ENCODE measurements around the gene MYPOP. TPM values are rescaled to one million over a fixed set of nuclear protein-coding genes. Genes with fewer than 3 reads are reported as not detected.
"Not testable (repeated sequence)": the region's sequence is repeated elsewhere in the genome, so short reads cannot be mapped to it uniquely, and the experiment has no call there.

The MYPOP gene
- total RNA-seq, 1 donor from 2014 or later = 0.82 TPM

GRCh38 chr19:45884682-45885555, 17.5 kb downstream of the MYPOP start:
- DNase-seq (ENCODE audit: low spot score in 2 of 2) = no peak
- no peak for FAIRE-seq

GRCh38 chr19:45883881-45884681, 18.3 kb downstream of the MYPOP start:
- FAIRE-seq (no peak), DNase-seq (ENCODE audit: low spot score in 2 of 2) (no peak)

- DNase-seq (ENCODE audit: low spot score in 2 of 2) (no peak), FAIRE-seq (no peak)
Observed at GRCh38 chr19:45883586-45883880, 18.9 kb downstream of the MYPOP start.

- no peak for FAIRE-seq
- DNase-seq (ENCODE audit: low spot score in 2 of 2) = peak; percentile 72 to 86
Observed at GRCh38 chr19:45882652-45883585, 19.5 kb downstream of the MYPOP start.

- DNase-seq (ENCODE audit: low spot score in 2 of 2) (no peak), FAIRE-seq (no peak)
Observed at GRCh38 chr19:45881909-45882528, 20.4 kb downstream of the MYPOP start.

GRCh38 chr19:45881082-45881908, 21.1 kb downstream of the MYPOP start:
- FAIRE-seq (no peak), DNase-seq (ENCODE audit: low spot score in 2 of 2) (no peak)

GRCh38 chr19:45879971-45880370, 22.4 kb downstream of the MYPOP start:
- FAIRE-seq = no peak
- no peak for DNase-seq (ENCODE audit: low spot score in 2 of 2)

- FAIRE-seq = no peak
- no peak for DNase-seq (ENCODE audit: low spot score in 2 of 2)
Observed at GRCh38 chr19:45879055-45879454, 23.4 kb downstream of the MYPOP start.

- FAIRE-seq = no peak
- no peak for DNase-seq (ENCODE audit: low spot score in 2 of 2)
Observed at GRCh38 chr19:45878043-45878794, 24.2 kb downstream of the MYPOP start.

GRCh38 chr19:45876411-45877197, 25.8 kb downstream of the MYPOP start:
- peak in 1 of 2 donors; percentile 28 for DNase-seq (ENCODE audit: low spot score in 2 of 2)
- FAIRE-seq = no peak

- FAIRE-seq = no peak
Observed at GRCh38 chr19:45876161-45876410, 26.3 kb downstream of the MYPOP start.

GRCh38 chr19:45874620-45874966, 27.8 kb downstream of the MYPOP start:
- FAIRE-seq = no peak
- peak in 1 of 2 donors; percentile 19 for DNase-seq (ENCODE audit: low spot score in 2 of 2)

More at GRCh38 chr19:45876161-45876410, 26.3 kb downstream of the MYPOP start:
- DNase-seq (ENCODE audit: low spot score in 2 of 2) = no peak

GRCh38 chr19:45873219-45873772, 29.1 kb downstream of the MYPOP start:
- FAIRE-seq = no peak
- no peak for DNase-seq (ENCODE audit: low spot score in 2 of 2)

- DNase-seq (ENCODE audit: low spot score in 2 of 2) (no peak), FAIRE-seq (no peak)
Observed at GRCh38 chr19:45872095-45872919, 30.1 kb downstream of the MYPOP start.

GRCh38 chr19:45870798-45871197, 31.6 kb downstream of the MYPOP start:
- DNase-seq (ENCODE audit: low spot score in 2 of 2) (no peak), FAIRE-seq (no peak)

- not testable (repeated sequence) for FAIRE-seq; DNase-seq (ENCODE audit: low spot score in 2 of 2)
Observed at GRCh38 chr19:45867241-45867640, 35.2 kb downstream of the MYPOP start.
